K562 (cell line): ENCODE data around the gene PGAM2. TPM values are rescaled to one million over a fixed set of nuclear protein-coding genes. Genes with fewer than 3 reads are reported as not detected.

Source experiments
- ARHGAP35 ChIP-seq: fragments of 450-650 bp; IDR thresholded peaks from 2 replicates; pipeline ENCODE4 v1.6.1; 2018; ENCODE audit not compliant: partially characterized antibody
- ATF1 ChIP-seq, 2 experiments: fragments of 450-650 bp in 1 of 2; IDR thresholded peaks; 2 replicates each; pipeline ENCODE4 v1.6.1; 2016; ENCODE audit warnings: missing compliant biosample characterization in 1 of 2, missing genetic modification characterization in 1 of 2
- CREB3L1 ChIP-seq: fragments of 450-650 bp; IDR thresholded peaks from 2 replicates; pipeline ENCODE4 v1.6.1; 2014; ENCODE audit warnings: low read depth, mild to moderate bottlenecking, moderate library complexity, borderline replicate concordance
- FOXK2 ChIP-seq, 2 experiments: fragments of 450-650 bp; IDR thresholded peaks in 1 of 2; conservative IDR thresholded peaks in 1 of 2; 2 replicates each; pipeline ENCODE4 v1.6.1; 2016; ENCODE audit warnings: low read depth in 2 of 2, mild to moderate bottlenecking in 1 of 2
- HDGF ChIP-seq: fragments of 450-650 bp; IDR thresholded peaks from 2 replicates; pipeline ENCODE4 v1.6.1; 2016
- HNRNPLL ChIP-seq: fragments of 200-400 bp; formaldehyde crosslinking; IDR thresholded peaks from 2 replicates; pipeline ENCODE4 v1.6.1; 2017; ENCODE audit warnings: low read length, low read depth, mild to moderate bottlenecking; ENCODE audit not compliant: poor library complexity, severe bottlenecking
- ILK ChIP-seq: fragments of 450-650 bp; IDR thresholded peaks from 2 replicates; pipeline ENCODE4 v1.6.1; 2016; ENCODE audit warnings: missing genetic modification characterization, low read depth, mild to moderate bottlenecking, missing compliant biosample characterization, moderate library complexity, borderline replicate concordance
- MGA ChIP-seq: fragments of 450-650 bp; IDR thresholded peaks from 2 replicates; pipeline ENCODE4 v1.6.1; 2016; ENCODE audit warnings: mild to moderate bottlenecking, moderate library complexity
- MTF1 ChIP-seq: fragments of 250-450 bp; sonication (Bioruptor Pico); IDR thresholded peaks from 2 replicates; pipeline ENCODE4 v1.9.0; 2021; ENCODE audit warnings: moderate library complexity, mild to moderate bottlenecking, inconsistent platforms, borderline replicate concordance
- NELFE ChIP-seq: IDR thresholded peaks from 2 replicates; pipeline ENCODE4 v1.6.1; 2011; ENCODE audit warnings: mild to moderate bottlenecking; ENCODE audit not compliant: insufficient read depth, insufficient read length
- NFE2L1 ChIP-seq: fragments of 450-650 bp; IDR thresholded peaks from 2 replicates; pipeline ENCODE4 v1.6.1; 2016; ENCODE audit warnings: missing genetic modification characterization, low read depth, mild to moderate bottlenecking, missing compliant biosample characterization, moderate library complexity, borderline replicate concordance
- TAL1 ChIP-seq: fragments of 450-650 bp; IDR thresholded peaks from 2 replicates; pipeline ENCODE4 v1.6.1; 2016; ENCODE audit warnings: mild to moderate bottlenecking
- ZNF512 ChIP-seq: IDR thresholded peaks from 2 replicates; pipeline ENCODE4 v1.6.1; 2016; ENCODE audit warnings: missing genetic modification characterization, missing compliant biosample characterization
- polyA plus RNA-seq, 8 experiments: library from polyadenylated mRNA; depleted of rRNA in 4 of 8; stranded (reverse) in 5 of 8; unstranded in 3 of 8; fragments of >200 nt; fragmentation: Nextera tagmentation in 2 of 8; fragmentation: Illumina TruSeq in 1 of 8; extraction: Ambion mirVana in 2 of 8; extraction: Trizol in 1 of 8; gene quantifications; 2 replicates each; pipeline versions ENCODE4 v1.2.1 to v1.2.3, GENCODE V29; 2011 to 2014; ENCODE audit warnings: inconsistent platforms in 1 of 8, missing spikeins in 1 of 8
- total RNA-seq, 7 experiments: library from RNA; depleted of rRNA in 6 of 7; stranded (reverse); fragments of >200 nt in 6 of 7; fragmentation: Illumina TruSeq in 2 of 7; extraction: Trizol in 2 of 7; gene quantifications; 2 replicates each; pipeline versions ENCODE4 v1.2.1 to v1.2.3, GENCODE V29; 2011 to 2021; ENCODE audit warnings: low replicate concordance in 1 of 7

PGAM2 gene
- total and polyA plus RNA-seq, 9 of the 15 experiments (the other 6 are each of a cell fraction or from before 2014, with no cell fraction given) = not detected

- TF ChIP-seq MGA (no peak), ATF1 (CRISPR knock-in tag; IDR thresholded peaks at IDR 0.05) (no peak), ATF1 (tag; IDR thresholded peaks at IDR 0.05) (no peak), ZNF512 (tag) (no peak), ARHGAP35 (no peak), MTF1 (CRISPR knock-in tag) (no peak), NFE2L1 (tag) (no peak), CREB3L1 (peak; percentile 71; the same call in 1 of the 2 replicates), TAL1 (peak; percentile 98), HDGF (no peak), HNRNPLL (no peak), NELFE (no peak), ILK (tag) (no peak), FOXK2 (conservative IDR thresholded peaks at IDR 0.05 in 1 of 2, IDR thresholded peaks at IDR 0.05 in 1 of 2; ENCODE audit: low read depth in 2 of 2) (0 out of 4 replicates have a peak, but pooled peaks of 1 of the 2 experiments have one; percentile 43)
Observed at GRCh38 chr7:44081266-44081748, 15.9 kb upstream of the PGAM2 start (continued).
